HG02642 (cell line): ENCODE data around the gene SHISAL1.

Experiments used
- ATAC-seq: cut with Tn5 transposase; IDR thresholded peaks from one replicate; pipeline ENCODE4 v1.9.1; 2021; ENCODE audit warnings: mild to moderate bottlenecking; ENCODE audit not compliant: unreplicated experiment, poor library complexity

The SHISAL1 gene

GRCh38 chr22:44344407-44344806 is 31.7 kb upstream of the SHISAL1 start:
- no peak for ATAC-seq

DNA sequence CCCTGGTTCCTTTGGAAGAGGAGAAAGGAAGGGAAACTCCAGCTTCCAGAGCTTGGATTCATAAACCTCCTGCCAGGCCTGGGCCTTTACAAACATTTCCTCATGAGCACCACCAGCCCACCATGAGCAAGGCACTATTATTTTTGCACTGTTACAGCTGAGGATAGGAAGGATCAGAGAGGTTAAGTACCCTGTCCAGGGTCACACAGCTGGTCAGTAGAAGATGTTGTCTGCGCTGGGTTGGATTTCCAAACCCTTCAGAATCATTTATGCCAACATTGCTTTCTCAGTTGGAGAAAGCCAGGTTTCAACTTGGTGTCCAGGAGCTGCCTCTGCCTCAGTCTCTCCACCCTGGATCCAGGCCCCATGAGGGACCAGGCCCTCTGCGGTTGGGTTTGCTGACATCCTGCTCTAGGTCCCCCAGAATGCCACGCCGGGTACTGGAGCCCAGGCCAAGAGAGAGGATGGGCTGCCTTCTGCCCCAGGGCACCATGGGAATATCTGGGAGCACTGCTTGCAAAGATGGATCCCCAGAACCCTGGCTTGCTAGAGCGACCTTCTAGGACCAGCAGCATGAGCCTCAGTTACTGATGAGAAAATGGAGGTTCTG is 29.7 kb upstream of the SHISAL1 start:
- no peak for ATAC-seq

GRCh38 chr22:44341431-44342346 is 28.9 kb upstream of the SHISAL1 start:
- no peak for ATAC-seq

GRCh38 chr22:44340271-44341239 is 27.8 kb upstream of the SHISAL1 start:
- ATAC-seq = no peak

GRCh38 chr22:44338906-44339305 is 26.2 kb upstream of the SHISAL1 start:
- ATAC-seq = no peak

- no peak for ATAC-seq
These were observed 25.5 kb upstream of the SHISAL1 start for GRCh38 chr22:44338177-44338810.

DNA sequence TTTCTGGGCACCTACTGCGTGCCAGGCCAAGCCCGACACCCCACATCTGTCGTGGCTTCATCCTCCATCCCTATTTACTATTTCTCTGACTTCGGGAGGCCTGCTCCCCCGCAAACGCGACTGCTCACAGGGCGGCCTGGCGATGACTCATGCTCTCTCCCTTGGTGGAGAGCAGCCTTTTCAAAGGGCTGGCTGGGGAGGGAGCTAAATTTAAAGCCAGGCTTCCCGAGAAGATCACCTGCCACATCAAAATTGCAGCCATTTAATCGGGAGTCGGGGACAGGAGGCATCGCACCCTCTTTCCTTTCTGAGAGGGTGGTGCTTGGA is 24.9 kb upstream of the SHISAL1 start:
- no peak for ATAC-seq

DNA sequence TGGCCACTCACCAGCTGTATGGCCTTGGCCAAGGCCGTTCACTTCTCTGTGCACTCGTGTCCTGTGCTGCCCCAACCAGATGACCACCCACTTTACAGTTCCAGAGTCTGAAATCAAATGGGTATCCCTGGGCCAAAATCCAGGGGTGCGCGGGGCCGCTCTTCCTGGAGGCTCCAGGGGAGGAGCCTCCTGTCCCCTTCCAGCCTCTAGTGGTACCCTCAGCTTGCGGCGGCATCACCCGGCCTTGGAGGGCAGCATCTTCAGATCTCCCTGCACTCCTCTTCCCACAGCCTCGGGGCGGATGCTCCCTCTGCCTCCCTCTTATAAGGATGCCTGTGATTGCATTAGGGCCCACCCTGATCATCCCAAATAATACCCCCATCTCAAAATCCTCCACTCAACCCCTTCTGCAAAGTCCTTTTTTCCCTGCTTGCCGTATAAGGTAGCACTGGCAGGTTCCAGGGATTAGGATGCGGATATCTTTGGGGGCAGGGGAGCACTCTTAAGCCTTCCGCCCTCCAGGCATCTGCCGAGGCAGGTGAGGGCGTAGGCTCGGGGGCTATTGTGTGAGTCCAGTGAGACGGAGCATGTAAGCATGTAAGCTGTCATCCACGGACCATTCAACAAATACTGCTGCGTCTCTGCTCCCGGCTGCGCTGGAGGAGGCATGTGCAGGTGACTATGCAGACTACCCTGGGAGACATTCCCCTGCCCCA is 24.4 kb upstream of the SHISAL1 start:
- ATAC-seq = no peak

GRCh38 chr22:44335903-44336803 is 23.4 kb upstream of the SHISAL1 start:
- no peak for ATAC-seq

GRCh38 chr22:44335066-44335839 is 22.5 kb upstream of the SHISAL1 start:
- no peak for ATAC-seq

DNA sequence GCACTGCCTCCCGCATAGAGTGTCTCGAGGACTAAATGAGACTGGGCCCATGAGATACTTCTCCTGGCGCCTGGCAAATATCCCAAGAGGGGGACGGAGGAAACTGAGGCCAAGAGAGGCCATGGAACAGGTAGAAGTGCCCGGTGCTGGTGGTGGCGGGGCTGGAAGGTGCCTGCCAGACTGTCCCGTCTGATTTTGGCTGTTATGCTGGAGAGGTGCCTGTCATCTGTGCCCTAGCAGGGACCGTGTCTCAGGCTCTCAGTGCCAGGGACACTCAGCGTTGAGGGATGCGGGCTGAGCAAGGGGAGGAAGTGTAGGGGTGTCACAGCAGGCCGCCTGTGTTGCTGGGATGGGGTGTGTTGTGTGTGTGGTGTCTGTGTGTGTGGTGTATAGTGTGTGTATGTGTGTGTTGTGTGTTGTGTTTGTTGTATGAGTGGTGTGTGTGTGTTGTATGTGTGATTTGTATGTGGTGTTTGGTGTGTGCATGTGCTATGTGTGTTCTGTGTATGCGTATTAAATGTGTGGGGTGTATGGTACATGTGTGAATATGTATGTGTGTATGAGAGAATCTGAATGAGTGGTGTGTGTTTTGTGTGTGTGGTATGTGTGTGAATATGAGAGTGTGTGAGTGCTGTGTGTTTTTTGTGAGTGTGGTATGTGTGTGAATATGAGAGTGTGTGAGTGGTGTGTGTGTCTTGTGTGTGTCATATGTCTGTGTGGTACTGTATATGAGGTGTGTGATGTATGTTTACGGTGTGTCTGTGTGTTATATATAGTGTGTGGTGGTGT is 21.3 kb upstream of the SHISAL1 start:
- no peak for ATAC-seq

- ATAC-seq = no peak
These were observed 20.2 kb upstream of the SHISAL1 start for GRCh38 chr22:44332946-44333345.

GRCh38 chr22:44331881-44332714 is 19.3 kb upstream of the SHISAL1 start:
- ATAC-seq = no peak

GRCh38 chr22:44330744-44331660 is 18.3 kb upstream of the SHISAL1 start:
- ATAC-seq = no peak

- no peak for ATAC-seq
These were observed 17.5 kb upstream of the SHISAL1 start for GRCh38 chr22:44330188-44330743.
